Measurements from ENCODE around the gene WNT16. TPM values are rescaled to one million over a fixed set of nuclear protein-coding genes. Genes with fewer than 3 reads are reported as not detected.
A peak's percentile ranks its signal among the peaks of the same experiment; 100 is the strongest.
"Not testable (repeated sequence)": the region's sequence is repeated elsewhere in the genome, so short reads cannot be mapped to it uniquely, and the experiment has no call there.

WNT16 gene
- total RNA-seq, 1 donor from 2014 or later = 0.49 TPM

DNA sequence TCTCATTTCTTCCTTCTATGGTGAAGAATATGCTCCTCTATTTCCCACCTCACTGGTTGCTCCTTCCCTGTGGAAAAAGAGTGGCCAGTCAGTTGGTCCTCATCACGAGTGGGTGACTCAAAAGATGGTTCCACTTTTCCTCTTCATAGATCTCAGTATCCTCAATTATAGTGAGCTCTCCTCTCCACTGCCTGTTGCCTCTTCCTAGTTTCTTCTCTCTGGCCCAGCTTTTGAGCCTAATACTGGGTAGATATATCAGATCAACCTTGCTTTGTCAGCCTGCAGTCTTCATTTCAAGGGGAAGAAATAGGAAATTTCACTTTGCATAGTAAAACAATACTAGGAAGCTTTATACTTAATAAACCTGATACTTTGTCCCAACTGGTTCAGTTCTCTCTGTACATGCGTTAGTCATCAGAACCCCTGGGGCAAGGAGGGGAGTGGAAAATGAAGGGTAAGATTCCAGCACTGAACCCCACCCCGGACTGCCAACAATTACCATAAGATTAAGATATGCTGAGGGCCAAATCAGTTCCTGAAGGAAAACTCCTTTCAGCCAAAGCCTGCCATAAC, 15.5 kb upstream of the WNT16 start:
- Mint-ChIP-seq H3K9me3 (peaks cover 25% of the 10 kb centered on the region), H3K4me3 (no peak overlapping the region), H3K4me1 (peaks cover 8% of the 10 kb centered on the region), H3K36me3 (peaks cover 1% of the 10 kb centered on the region), H3K27ac (no peak overlapping the region), H3K27me3 (ENCODE audit: low read depth) (peaks cover 10% of the 10 kb centered on the region)
- TF ChIP-seq, protein P1, sequence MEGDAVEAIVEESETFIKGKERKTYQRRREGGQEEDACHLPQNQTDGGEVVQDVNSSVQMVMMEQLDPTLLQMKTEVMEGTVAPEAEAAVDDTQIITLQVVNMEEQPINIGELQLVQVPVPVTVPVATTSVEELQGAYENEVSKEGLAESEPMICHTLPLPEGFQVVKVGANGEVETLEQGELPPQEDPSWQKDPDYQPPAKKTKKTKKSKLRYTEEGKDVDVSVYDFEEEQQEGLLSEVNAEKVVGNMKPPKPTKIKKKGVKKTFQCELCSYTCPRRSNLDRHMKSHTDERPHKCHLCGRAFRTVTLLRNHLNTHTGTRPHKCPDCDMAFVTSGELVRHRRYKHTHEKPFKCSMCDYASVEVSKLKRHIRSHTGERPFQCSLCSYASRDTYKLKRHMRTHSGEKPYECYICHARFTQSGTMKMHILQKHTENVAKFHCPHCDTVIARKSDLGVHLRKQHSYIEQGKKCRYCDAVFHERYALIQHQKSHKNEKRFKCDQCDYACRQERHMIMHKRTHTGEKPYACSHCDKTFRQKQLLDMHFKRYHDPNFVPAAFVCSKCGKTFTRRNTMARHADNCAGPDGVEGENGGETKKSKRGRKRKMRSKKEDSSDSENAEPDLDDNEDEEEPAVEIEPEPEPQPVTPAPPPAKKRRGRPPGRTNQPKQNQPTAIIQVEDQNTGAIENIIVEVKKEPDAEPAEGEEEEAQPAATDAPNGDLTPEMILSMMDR (IDR thresholded peaks at IDR 0.05; ENCODE audit: unreplicated experiment) = no peak
- DNase-seq (ENCODE audit: low spot score in 2 of 2, unreplicated experiment in 2 of 2) = no peak

DNA sequence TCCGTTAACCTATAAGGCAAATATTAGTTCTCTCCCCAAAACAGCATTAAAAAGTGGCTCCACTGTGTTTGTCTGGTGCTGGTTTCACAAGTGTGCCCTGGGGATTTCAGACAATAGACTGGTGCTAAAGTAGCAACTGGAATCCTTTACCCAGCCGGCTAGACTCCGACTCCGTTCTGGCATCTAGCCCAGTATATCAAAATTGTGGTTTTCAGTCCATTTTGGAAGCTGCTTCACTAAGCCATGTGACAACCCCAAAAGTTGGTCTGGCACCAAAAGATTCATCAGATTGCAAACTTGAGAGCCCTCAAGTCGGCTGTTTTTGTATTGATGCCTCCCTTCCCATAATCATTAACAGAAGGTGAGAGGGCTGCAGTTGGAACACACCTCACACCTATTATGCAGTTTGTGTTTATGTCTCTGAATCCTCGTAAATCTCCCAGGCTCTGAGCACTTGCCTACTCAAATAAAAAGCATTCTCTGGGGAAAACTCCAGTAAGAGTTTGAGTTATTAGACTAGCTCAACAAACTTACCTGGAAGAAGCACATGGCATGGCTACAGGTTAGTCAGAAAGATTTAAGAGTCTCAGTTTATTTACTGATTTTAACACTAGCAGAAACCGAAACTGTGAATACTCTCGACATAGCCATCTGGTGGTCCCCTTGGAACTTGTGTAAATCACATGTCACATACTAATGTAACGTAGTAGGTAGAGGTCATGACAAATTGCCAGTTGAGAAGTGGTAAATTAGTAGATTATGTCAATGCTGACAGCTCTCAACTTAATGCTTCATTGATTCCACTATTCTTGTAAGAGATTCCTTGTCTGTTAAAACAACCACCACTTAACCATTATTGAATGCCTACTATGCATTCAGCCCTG, 14.8 kb upstream of the WNT16 start:
- TF ChIP-seq, protein P1 (IDR thresholded peaks at IDR 0.05; ENCODE audit: unreplicated experiment) = no peak
- DNase-seq (ENCODE audit: low spot score in 2 of 2, unreplicated experiment in 2 of 2) = no peak
- no peak overlapping the region for H3K27ac Mint-ChIP-seq

DNA sequence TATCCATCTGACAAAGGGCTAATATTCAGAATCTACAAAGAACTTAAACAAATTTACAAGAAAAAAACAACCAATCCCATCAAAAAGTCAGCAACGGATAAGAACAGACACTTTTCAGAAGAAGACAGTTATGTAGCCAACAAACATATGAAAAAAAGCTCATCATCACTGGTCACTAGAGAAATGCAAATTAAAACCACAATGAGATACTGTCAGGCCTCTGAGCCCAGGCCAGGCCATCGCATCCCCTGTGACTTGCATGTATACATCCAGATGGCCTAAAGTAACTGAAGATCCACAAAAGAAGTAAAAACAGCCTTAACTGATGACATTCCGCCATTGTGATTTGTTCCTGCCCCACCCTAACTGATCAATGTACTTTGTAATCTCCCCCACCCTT, 13.6 kb upstream of the WNT16 start:
- not testable (repeated sequence) for H3K4me1 Mint-ChIP-seq; H3K4me3 Mint-ChIP-seq; H3K36me3 Mint-ChIP-seq; DNase-seq (ENCODE audit: low spot score in 2 of 2, unreplicated experiment in 2 of 2); H3K27ac Mint-ChIP-seq
- Mint-ChIP-seq H3K27me3 (ENCODE audit: low read depth) (peaks cover 10% of the 10 kb centered on the region), H3K9me3 (peaks cover 11% of the 10 kb centered on the region)

More for the DNA sequence above, 14.8 kb upstream of the WNT16 start:
- Mint-ChIP-seq H3K4me1 (peaks cover 8% of the 10 kb centered on the region), H3K9me3 (peaks cover 20% of the 10 kb centered on the region), H3K36me3 (peaks cover 1% of the 10 kb centered on the region), H3K27me3 (ENCODE audit: low read depth) (peaks cover 10% of the 10 kb centered on the region), H3K4me3 (no peak overlapping the region)

DNA sequence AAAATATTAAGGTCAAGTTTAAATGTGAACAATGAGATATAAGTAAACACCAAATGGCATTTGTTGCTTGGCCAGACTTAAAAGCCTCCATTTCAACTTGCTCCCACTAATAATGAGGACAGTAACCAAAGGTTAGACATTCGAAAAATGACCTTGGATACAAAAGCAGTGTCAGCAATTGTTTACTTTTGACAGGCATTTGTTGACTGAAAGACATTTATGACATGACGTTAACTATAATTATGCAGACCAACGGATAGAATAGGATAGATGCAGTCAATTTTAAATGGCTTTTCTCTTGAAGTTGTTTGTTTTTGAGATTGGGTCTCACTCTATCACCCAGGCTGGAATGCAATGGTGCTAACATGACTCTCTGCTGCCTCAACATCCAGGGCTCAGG, 6.3 kb upstream of the WNT16 start:
- peaks cover 8% of the 10 kb centered on the region for H3K4me1 Mint-ChIP-seq
- no peak overlapping the region for H3K27ac Mint-ChIP-seq
- H3K4me3 Mint-ChIP-seq = no peak overlapping the region
- DNase-seq (ENCODE audit: low spot score in 2 of 2, unreplicated experiment in 2 of 2) = no peak
- H3K27me3 Mint-ChIP-seq (ENCODE audit: low read depth) = peaks cover 10% of the 10 kb centered on the region
- TF ChIP-seq, protein P1 (IDR thresholded peaks at IDR 0.05; ENCODE audit: unreplicated experiment) = no peak
- no peaks in the 10 kb centered on the region for H3K9me3 Mint-ChIP-seq
- H3K36me3 Mint-ChIP-seq = no peaks in the 10 kb centered on the region

DNA sequence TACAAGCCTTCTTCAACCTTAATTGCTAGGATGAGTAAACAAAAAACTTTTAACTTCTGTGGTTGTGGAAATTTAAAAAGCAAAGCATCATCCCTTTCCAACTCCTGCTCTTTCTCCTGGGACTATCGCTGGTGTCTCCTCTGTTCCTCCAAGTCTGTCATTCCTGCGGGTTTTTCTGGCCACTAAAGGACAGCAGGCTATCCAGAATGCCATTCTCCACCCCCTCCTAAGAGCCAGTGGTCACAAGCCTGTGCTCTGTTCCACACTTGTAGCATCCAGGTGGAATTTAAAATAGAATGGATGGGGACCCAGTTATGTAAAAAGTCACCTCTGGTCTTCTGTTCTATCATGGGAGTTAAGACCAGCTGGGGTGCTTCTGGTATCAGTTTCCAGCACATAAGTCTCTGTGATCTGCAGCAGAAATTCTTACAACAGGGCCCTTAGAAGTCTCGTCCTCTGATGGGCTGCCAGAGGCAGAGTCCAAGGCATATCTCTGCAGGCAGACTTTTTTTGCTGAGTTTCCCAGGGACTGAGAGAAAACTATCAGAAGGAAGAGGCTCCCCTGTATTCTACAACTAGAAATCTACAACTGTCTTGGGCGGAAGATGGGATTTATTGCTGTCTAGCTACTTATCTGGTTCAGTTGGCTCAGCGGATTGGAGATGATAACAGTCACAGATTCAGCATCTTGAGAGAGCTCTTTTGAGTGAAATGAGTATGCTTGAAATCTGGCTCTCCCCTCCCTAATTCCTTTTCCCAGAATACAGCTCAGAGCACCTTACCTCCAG, 5.1 kb upstream of the WNT16 start:
- TF ChIP-seq, protein P1 (IDR thresholded peaks at IDR 0.05; ENCODE audit: unreplicated experiment) = no peak
- peaks cover 23% of the 10 kb centered on the region for H3K27me3 Mint-ChIP-seq (ENCODE audit: low read depth)
- DNase-seq (ENCODE audit: low spot score in 2 of 2, unreplicated experiment in 2 of 2) = no peak
- no peaks in the 10 kb centered on the region for H3K36me3 Mint-ChIP-seq
- H3K27ac Mint-ChIP-seq = peak overlapping the region; percentile 58
- H3K9me3 Mint-ChIP-seq = no peaks in the 10 kb centered on the region
- H3K4me1 Mint-ChIP-seq = peaks cover 12% of the 10 kb centered on the region
- H3K4me3 Mint-ChIP-seq = no peak overlapping the region

All from mesothelial cell of epicardium (in vitro differentiated cells).